IgD-negative memory B cell (primary cell): ENCODE results near the gene CEP72. TPM values are rescaled to one million over a fixed set of nuclear protein-coding genes. Genes with fewer than 3 reads are reported as not detected.

ENCODE experiments used
- H3K27ac Mint-ChIP-seq, 3 donors: one replicate each; pipeline ENCODE4 v1.8.0; 2020 to 2022; ENCODE audit warnings: mild to moderate bottlenecking in 3 of 3, mixed read lengths in 3 of 3, moderate library complexity in 1 of 3
- H3K27me3 Mint-ChIP-seq: one replicate; pipeline ENCODE4 v1.8.0; 2021; ENCODE audit warnings: mixed read lengths
- H3K36me3 Mint-ChIP-seq: one replicate; pipeline ENCODE4 v1.8.0; 2020; ENCODE audit warnings: mild to moderate bottlenecking, mixed read lengths
- H3K4me1 Mint-ChIP-seq, 3 donors: one replicate each; pipeline ENCODE4 v1.8.0; 2020 to 2022; ENCODE audit warnings: mixed read lengths in 3 of 3, mild to moderate bottlenecking in 1 of 3
- H3K4me3 Mint-ChIP-seq, 4 donors: one replicate each; pipeline ENCODE4 v1.8.0; 2020 to 2022; ENCODE audit warnings: mild to moderate bottlenecking in 4 of 4, mixed read lengths in 4 of 4, moderate library complexity in 3 of 4
- H3K9me3 Mint-ChIP-seq, 3 donors: one replicate each; pipeline ENCODE4 v1.8.0; 2020 to 2021; ENCODE audit warnings: mixed read lengths in 3 of 3, mild to moderate bottlenecking in 1 of 3
- polyA plus RNA-seq: library from polyadenylated mRNA; unstranded; fragments of 300-500 nt; fragmentation: Illumina TruSeq; gene quantifications from one replicate; pipeline ENCODE4 v1.2.3, GENCODE V29; 2021

CEP72 gene
- polyA plus RNA-seq, 1 donor from 2014 or later = 5.4 TPM

GRCh38 chr5:652773-653350 is 40.7 kb downstream of the CEP72 start:
- H3K36me3 Mint-ChIP-seq = peaks cover 6% of the 10 kb centered on the region
- no peaks in the 10 kb centered on the region for H3K9me3 Mint-ChIP-seq
- H3K4me1 Mint-ChIP-seq = no peaks in the 10 kb centered on the region
- H3K4me3 Mint-ChIP-seq = no peak overlapping the region
- H3K27ac Mint-ChIP-seq = peak overlapping the region in 1 of 3 donors; percentile 63
- H3K27me3 Mint-ChIP-seq = no peaks in the 10 kb centered on the region

GRCh38 chr5:654071-654778 is 42.1 kb downstream of the CEP72 start:
- H3K27me3 Mint-ChIP-seq = no peaks in the 10 kb centered on the region

GRCh38 chr5:655406-655805 is 43.3 kb downstream of the CEP72 start:
- H3K9me3 Mint-ChIP-seq = no peaks in the 10 kb centered on the region
- peaks cover 6% of the 10 kb centered on the region for H3K36me3 Mint-ChIP-seq
- no peak overlapping the region for H3K4me3 Mint-ChIP-seq
- no peak overlapping the region for H3K27ac Mint-ChIP-seq
- H3K27me3 Mint-ChIP-seq = no peaks in the 10 kb centered on the region
- H3K4me1 Mint-ChIP-seq = no peaks in the 10 kb centered on the region

More at GRCh38 chr5:654071-654778, 42.1 kb downstream of the CEP72 start:
- H3K27ac Mint-ChIP-seq = no peak overlapping the region
- no peak overlapping the region for H3K4me3 Mint-ChIP-seq
- H3K36me3 Mint-ChIP-seq = peaks cover 6% of the 10 kb centered on the region
- H3K4me1 Mint-ChIP-seq = no peaks in the 10 kb centered on the region
- H3K9me3 Mint-ChIP-seq = no peaks in the 10 kb centered on the region

DNA sequence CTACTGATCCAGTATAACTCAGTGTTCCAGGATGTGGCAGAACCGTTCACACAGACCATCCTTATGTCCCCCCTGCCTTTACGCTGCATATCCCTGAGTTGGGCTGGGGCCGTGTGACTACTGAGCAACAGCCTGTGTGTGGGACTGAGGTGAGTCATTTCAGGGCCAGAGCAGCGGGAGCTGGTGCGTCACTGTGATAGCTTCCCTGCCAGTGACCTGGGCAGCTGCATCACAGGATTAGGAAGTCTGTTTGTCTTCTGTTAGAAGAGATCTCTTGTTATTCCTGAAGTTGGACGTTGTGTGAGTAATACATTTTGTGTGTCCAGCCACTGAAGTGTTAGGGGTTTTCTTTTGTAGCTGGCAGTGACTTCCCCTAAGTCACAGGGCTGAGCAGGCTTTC is 45.4 kb downstream of the CEP72 start:
- Mint-ChIP-seq H3K9me3 (no peaks in the 10 kb centered on the region), H3K36me3 (peaks cover 6% of the 10 kb centered on the region), H3K4me1 (no peaks in the 10 kb centered on the region), H3K27ac (no peak overlapping the region), H3K4me3 (no peak overlapping the region), H3K27me3 (no peaks in the 10 kb centered on the region)

DNA sequence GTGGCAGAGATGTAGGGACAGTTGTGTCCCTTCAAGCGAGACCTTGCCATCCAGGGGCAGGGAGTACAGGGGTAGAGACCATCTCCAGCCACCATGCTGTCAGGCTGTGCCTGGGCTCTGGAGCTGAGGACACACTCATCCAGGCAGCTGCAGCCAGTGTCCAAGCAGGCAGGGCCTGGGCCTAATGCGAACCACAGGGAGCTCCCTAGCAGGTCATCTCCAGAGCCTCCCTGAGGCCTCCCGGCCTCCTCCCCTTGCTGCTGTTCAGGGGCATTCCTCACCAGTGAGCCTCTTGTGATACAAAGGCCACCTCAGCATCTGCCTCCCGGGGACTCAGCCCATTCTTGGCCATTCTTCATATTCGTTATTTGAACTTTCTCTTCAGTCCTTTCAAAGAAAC is 46.0 kb downstream of the CEP72 start:
- H3K27ac Mint-ChIP-seq = no peak overlapping the region
- peaks cover 6% of the 10 kb centered on the region for H3K36me3 Mint-ChIP-seq
- H3K27me3 Mint-ChIP-seq = no peaks in the 10 kb centered on the region
- H3K9me3 Mint-ChIP-seq = no peaks in the 10 kb centered on the region
- no peak overlapping the region for H3K4me3 Mint-ChIP-seq
- H3K4me1 Mint-ChIP-seq = no peaks in the 10 kb centered on the region

DNA sequence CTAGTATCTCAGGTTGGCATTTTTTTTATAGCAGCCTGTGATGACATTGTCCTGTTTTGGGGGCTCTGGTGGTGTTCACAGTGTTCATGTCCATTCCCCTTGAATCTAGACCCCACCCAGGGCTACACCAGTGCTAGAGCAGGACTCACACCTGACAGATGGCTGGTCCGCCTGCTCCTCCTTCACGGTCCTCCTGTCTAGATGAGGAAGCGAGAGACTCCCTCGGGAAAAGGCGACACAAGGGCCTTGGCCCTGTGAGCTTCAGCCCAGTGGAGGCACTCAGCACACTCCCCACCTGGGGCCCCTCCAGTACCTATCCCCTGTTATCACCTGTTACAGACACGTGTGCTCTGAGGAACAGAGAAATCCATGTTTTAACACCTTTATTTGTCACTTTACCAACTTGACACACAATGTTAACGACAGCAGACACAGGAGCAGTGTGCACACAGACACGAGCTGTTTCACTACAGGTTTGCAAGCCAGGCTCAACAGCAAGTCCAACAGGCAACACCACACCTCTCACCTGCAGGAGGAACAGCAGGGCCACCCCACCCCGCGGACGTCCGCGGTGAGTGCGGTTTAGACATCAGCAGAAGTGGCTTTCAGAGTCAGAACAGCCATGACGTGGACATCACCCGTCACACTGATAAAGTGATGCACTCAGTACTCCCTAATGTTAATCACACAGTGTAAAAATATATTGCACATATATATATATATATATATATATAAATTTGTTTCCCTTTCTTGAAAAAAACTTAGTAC is 47.5 kb downstream of the CEP72 start:
- peaks cover 9% of the 10 kb centered on the region for H3K36me3 Mint-ChIP-seq

DNA sequence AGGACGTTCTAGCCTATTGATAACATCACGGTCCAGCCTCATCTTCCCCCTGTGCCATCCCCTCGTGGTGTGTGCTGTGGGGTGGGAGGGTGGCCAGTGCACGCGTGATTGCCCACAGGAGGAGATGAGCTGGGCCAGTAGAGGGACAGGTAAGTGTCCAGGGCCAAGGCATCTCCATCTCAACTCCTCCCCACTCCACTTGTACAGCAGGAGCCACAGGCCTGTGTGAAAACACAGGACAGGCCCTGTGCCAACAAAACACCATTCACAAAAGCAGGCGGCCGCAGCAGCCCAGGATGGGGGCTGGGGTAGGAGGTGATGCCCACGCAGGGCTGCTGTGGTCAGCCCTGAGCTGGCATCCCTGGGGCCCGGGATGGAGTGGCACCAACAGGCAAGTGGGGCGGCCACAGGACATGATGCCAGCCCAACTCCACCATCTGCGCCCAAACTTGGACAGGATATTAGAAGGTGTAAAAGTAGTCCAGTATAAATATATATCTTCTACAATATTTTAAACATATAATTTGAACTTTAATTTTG is 48.4 kb downstream of the CEP72 start:
- no peaks in the 10 kb centered on the region for H3K9me3 Mint-ChIP-seq
- H3K36me3 Mint-ChIP-seq = peaks cover 9% of the 10 kb centered on the region
- no peak overlapping the region for H3K27ac Mint-ChIP-seq
- H3K4me1 Mint-ChIP-seq = no peaks in the 10 kb centered on the region
- H3K4me3 Mint-ChIP-seq = no peak overlapping the region
- H3K27me3 Mint-ChIP-seq = no peaks in the 10 kb centered on the region

More for the DNA sequence above, 47.5 kb downstream of the CEP72 start:
- Mint-ChIP-seq H3K4me3 (no peak overlapping the region), H3K9me3 (no peaks in the 10 kb centered on the region), H3K4me1 (no peaks in the 10 kb centered on the region), H3K27ac (no peak overlapping the region), H3K27me3 (no peaks in the 10 kb centered on the region)

DNA sequence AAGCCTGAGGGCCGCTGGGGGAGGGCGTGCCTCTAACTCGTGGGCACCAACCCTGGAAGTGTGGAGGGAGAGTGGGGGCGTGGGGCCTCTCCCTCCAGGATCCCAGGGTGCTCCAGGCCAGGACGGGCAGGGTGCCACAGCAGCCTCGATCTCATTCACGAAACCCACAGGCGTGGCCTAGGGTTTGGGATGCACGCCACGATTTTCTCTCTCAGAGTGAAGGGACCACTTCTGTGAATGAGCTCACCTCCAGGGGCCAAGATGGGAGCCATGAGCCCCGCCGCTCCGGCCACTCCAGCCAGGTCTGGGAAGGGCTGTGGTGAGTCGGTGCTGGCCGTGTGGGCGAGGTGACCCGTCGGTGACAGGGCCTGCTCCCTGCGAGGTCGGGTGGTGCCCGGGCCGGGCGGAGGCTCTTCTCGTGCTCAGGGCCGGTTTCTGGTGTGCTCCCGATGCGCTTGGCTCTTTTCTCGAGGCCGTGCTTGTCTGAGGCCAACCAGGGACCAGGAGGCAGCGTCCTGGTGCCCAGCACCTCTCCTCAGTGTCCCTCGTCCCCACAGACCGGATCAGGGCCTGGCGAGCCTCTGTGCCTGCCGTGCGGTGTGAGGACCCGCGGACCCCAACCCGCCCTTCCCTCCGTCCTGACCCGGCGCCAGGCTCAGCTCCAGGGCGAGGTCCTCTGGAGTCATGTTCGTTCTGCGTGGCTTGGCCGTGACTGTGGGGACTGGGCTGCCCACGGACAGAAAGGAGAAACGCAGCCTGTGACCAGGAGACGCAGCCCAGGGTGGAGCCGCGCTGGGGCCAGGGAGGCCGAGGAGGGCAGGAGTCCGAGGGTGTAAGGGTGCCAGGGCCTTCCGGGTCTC is 50.0 kb downstream of the CEP72 start:
- no peaks in the 10 kb centered on the region for H3K27me3 Mint-ChIP-seq
- H3K9me3 Mint-ChIP-seq = no peaks in the 10 kb centered on the region
- H3K36me3 Mint-ChIP-seq = peaks cover 6% of the 10 kb centered on the region
- H3K27ac Mint-ChIP-seq = no peak overlapping the region
- H3K4me3 Mint-ChIP-seq = no peak overlapping the region
- H3K4me1 Mint-ChIP-seq = no peaks in the 10 kb centered on the region

GRCh38 chr5:662751-663435 is 50.8 kb downstream of the CEP72 start:
- H3K4me1 Mint-ChIP-seq = peaks cover 0 to 2% (median 2%) of the 10 kb centered on the region in 3 donors

DNA sequence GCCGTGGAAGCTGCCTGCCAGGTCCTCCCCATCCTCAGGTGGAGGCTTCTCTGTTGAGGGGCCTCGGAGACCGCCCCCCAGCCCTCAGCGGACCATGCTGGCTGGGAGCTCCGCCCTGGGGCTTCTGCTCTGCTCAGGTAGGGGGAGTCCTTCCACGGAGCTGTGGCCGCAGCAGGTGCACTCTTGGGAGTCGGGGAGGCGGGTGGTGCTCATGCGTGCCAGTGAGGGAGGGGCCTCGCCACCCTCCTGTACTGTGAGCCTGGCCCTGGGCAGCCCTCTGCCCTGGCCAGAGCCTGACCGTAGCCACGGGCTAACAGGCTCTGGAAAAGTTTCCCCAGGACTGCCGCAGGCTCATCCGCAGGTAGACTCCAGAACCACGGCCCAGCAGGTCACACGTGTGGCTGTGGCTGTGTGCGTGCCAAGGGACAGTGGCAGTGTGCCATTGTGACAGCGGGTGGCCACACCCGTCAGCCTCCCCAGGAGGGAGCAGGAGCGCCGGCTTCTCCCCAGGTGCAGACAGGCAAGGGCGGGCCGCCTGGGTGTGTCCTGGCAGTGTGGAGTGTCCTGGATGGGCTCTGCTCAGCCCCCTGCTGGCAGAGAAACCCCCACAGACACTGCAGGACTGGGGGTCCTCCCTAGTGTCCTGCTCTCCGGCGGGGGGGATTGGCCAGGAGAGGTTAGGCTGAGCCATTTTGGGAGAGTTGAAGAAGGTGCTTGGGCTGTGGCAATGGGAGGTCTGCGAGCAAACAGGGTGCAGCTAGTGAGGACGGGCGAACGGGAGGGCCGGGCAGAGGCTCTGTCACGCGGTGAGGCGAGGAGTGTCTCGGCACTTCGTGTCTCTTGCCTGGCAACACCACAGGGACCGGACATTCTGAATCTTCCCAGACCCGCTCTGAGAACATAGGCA is 51.5 kb downstream of the CEP72 start:
- peaks cover 6% of the 10 kb centered on the region for H3K36me3 Mint-ChIP-seq
- H3K4me3 Mint-ChIP-seq = peak overlapping the region in 1 of 4 donors; percentile 63
- H3K27ac Mint-ChIP-seq = peak overlapping the region in 1 of 3 donors; percentile 16
- H3K9me3 Mint-ChIP-seq = no peaks in the 10 kb centered on the region
- no peaks in the 10 kb centered on the region for H3K27me3 Mint-ChIP-seq
- H3K4me1 Mint-ChIP-seq = peaks cover 0 to 2% (median 2%) of the 10 kb centered on the region in 3 donors

More at GRCh38 chr5:662751-663435, 50.8 kb downstream of the CEP72 start:
- H3K9me3 Mint-ChIP-seq = no peaks in the 10 kb centered on the region
- H3K27ac Mint-ChIP-seq = no peak overlapping the region
- no peaks in the 10 kb centered on the region for H3K27me3 Mint-ChIP-seq
- peak overlapping the region in 1 of 4 donors; percentile 63 for H3K4me3 Mint-ChIP-seq
- H3K36me3 Mint-ChIP-seq = peaks cover 6% of the 10 kb centered on the region

- Mint-ChIP-seq H3K9me3 (no peaks in the 10 kb centered on the region), H3K36me3 (peaks cover 6% of the 10 kb centered on the region), H3K27me3 (no peaks in the 10 kb centered on the region), H3K4me1 (peaks cover 0 to 2% (median 2%) of the 10 kb centered on the region in 3 donors), H3K27ac (no peak overlapping the region), H3K4me3 (no peak overlapping the region)
Measured at GRCh38 chr5:664343-664993, 52.3 kb downstream of the CEP72 start.

- peaks cover 0 to 2% (median 2%) of the 10 kb centered on the region in 3 donors for H3K4me1 Mint-ChIP-seq
- H3K4me3 Mint-ChIP-seq = no peak overlapping the region
- no peak overlapping the region for H3K27ac Mint-ChIP-seq
- H3K36me3 Mint-ChIP-seq = peaks cover 6% of the 10 kb centered on the region
- H3K27me3 Mint-ChIP-seq = no peaks in the 10 kb centered on the region
- H3K9me3 Mint-ChIP-seq = no peaks in the 10 kb centered on the region
Measured at GRCh38 chr5:664994-665360, 52.8 kb downstream of the CEP72 start.

GRCh38 chr5:665541-665955 is 53.4 kb downstream of the CEP72 start:
- Mint-ChIP-seq H3K4me1 (peaks cover 0 to 2% (median 2%) of the 10 kb centered on the region in 3 donors), H3K36me3 (peaks cover 6% of the 10 kb centered on the region), H3K27ac (no peak overlapping the region), H3K4me3 (no peak overlapping the region), H3K27me3 (no peaks in the 10 kb centered on the region), H3K9me3 (no peaks in the 10 kb centered on the region)
